Testis (tissue), 2 donors: ENCODE data around the gene DDX1.

Experiments used
- POLR2A ChIP-seq: fragments of 450-650 bp; IDR thresholded peaks from one replicate; pipeline ENCODE4 v1.6.1; 2017; ENCODE audit warnings: antibody characterized with exemption, mild to moderate bottlenecking, moderate library complexity
- TF ChIP-seq, protein P1 (sequence below), 3 experiments: fragments of 450-650 bp in 2 of 3; fragments of 200-600 bp in 1 of 3; sonication (generic) in 1 of 3; IDR thresholded peaks; one replicate each; pipeline ENCODE4 v1.5.1; 2016 to 2019; ENCODE audit warnings: antibody characterized with exemption in 3 of 3, mild to moderate bottlenecking in 2 of 3, moderate library complexity in 1 of 3

DNA sequence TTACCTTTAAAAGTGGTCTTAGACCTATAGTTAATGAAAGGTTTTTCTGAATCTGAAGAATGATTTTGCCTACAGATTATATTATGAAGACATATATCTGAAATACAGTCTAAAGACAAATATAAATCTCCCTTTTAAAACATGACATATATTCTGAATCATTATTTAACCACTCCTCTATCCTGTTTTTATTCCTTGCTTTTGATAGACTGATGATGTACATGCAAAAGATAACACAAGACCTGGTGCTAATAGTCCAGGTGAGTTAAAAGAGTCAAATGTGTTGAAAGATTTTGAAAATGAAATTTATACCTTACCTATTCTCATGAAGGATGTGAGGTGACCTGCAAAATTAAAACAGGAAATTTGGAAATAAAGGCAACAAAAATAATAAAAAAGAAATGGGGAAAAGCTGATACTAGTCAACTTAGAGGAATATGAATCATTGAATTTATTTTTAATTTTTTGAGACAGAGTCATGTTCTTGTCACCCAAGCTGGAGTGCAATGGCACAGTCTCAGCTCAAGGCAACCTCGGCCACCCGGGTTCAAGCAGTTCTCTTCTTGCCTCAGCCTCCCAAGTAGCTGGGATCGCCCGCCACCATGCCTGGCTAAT lies 29.3 kb downstream of the DDX1 start:
- TF ChIP-seq, protein P1, sequence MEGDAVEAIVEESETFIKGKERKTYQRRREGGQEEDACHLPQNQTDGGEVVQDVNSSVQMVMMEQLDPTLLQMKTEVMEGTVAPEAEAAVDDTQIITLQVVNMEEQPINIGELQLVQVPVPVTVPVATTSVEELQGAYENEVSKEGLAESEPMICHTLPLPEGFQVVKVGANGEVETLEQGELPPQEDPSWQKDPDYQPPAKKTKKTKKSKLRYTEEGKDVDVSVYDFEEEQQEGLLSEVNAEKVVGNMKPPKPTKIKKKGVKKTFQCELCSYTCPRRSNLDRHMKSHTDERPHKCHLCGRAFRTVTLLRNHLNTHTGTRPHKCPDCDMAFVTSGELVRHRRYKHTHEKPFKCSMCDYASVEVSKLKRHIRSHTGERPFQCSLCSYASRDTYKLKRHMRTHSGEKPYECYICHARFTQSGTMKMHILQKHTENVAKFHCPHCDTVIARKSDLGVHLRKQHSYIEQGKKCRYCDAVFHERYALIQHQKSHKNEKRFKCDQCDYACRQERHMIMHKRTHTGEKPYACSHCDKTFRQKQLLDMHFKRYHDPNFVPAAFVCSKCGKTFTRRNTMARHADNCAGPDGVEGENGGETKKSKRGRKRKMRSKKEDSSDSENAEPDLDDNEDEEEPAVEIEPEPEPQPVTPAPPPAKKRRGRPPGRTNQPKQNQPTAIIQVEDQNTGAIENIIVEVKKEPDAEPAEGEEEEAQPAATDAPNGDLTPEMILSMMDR (IDR thresholded peaks at IDR 0.05) = no peak
- no peak for TF ChIP-seq POLR2A
